OCI-LY3 (cell line): Measurements from ENCODE around the gene FGB.

Experiments
- H2AFZ ChIP-seq: fragments of 200-600, 300-600 bp; shearing (Covaris generic); 2 replicates; pipeline ENCODE4 v1.6.0; 2014; ENCODE audit warnings: antibody characterized with exemption, low read depth, low read length
- H3K27ac ChIP-seq: fragments of 200-600, 300-600 bp; sonication (generic); 2 replicates; pipeline ENCODE4 v1.5.1; 2014; ENCODE audit warnings: mild to moderate bottlenecking, low read length, moderate library complexity, mixed read lengths
- H3K27me3 ChIP-seq: fragments of 200-600, 300-600 bp; sonication (generic); 2 replicates; pipeline ENCODE4 v1.6.1; 2014; ENCODE audit warnings: low read depth, low read length, mixed read lengths
- H3K36me3 ChIP-seq: fragments of 200-600, 300-600 bp; sonication (generic); replicated peaks from 2 replicates; pipeline ENCODE3; 2014; ENCODE audit warnings: low read depth, low read length, mixed read lengths
- H3K4me1 ChIP-seq: fragments of 300-600, 200-600 bp; sonication (generic); 2 replicates; pipeline ENCODE4 v1.6.1; 2014; ENCODE audit warnings: low read length, mixed read lengths
- H3K4me2 ChIP-seq: fragments of 200-600, 300-600 bp; sonication (generic); 2 replicates; pipeline ENCODE4 v1.6.1; 2014; ENCODE audit warnings: low read length, mixed read lengths
- H3K4me3 ChIP-seq: fragments of 300-600, 200-600 bp; sonication (generic); 2 replicates; pipeline ENCODE4 v1.5.1; 2014; ENCODE audit warnings: antibody characterized with exemption, mild to moderate bottlenecking, low read length, moderate library complexity
- H3K79me2 ChIP-seq: fragments of 300-600, 200-600 bp; shearing (Covaris generic); 2 replicates; pipeline ENCODE4 v1.6.1; 2014; ENCODE audit warnings: mild to moderate bottlenecking, low read length, mixed read lengths
- H3K9ac ChIP-seq: fragments of 300-600, 200-600 bp; shearing (Covaris generic); 2 replicates; pipeline ENCODE4 v1.6.0; 2014; ENCODE audit warnings: mild to moderate bottlenecking, low read length, moderate library complexity
- H3K9me3 ChIP-seq: fragments of 200-600, 300-600 bp; shearing (Covaris generic); 2 replicates; pipeline ENCODE4 v1.6.1; 2014; ENCODE audit warnings: low read length, mixed read lengths; ENCODE audit not compliant: insufficient read depth
- H4K20me1 ChIP-seq: fragments of 200-600, 300-600 bp; sonication (generic); 2 replicates; pipeline ENCODE4 v1.6.1; 2016; ENCODE audit warnings: low read length, mixed read lengths; ENCODE audit not compliant: insufficient read depth
- EZH2phosphoT487 ChIP-seq: fragments of 200-600 bp; shearing (Covaris generic); IDR thresholded peaks from 2 replicates; pipeline ENCODE4 v1.6.1; 2018; ENCODE audit warnings: antibody characterized with exemption, mixed run types, low read depth
- TF ChIP-seq, protein P1 (sequence below): fragments of 200-600, 300-600 bp; sonication (generic); IDR thresholded peaks from 2 replicates; pipeline ENCODE4 v1.5.1; 2014; ENCODE audit warnings: antibody characterized with exemption, low read length, low read depth

Gene FGB

DNA sequence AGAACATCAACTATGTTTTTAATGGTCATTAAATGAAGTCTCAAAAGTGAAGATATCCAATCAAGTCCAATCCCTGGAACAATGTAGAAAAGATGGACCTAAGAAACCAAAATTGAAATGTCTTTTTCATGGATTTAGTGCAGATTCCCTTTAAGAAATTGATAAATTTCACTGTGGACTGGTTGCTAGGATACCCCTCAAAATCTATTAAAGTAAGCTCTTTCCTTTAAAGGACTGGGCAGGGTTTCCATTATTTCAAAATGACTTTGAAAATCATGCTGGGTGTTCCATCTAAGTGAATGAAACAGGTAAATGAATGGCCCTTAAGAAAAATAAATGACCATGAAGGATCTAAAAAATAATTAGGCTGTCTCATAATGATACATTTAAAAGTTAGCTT lies 41.2 kb upstream of the FGB start:
- H3K4me2 ChIP-seq, result no peak overlapping the region
- H3K4me1 ChIP-seq, result peaks cover 25% of the 10 kb centered on the region
- no peaks in the 10 kb centered on the region for H3K79me2 ChIP-seq
- no peak overlapping the region for H3K4me3 ChIP-seq
- H3K27me3 ChIP-seq, result peaks cover 49% of the 10 kb centered on the region
- H2AFZ ChIP-seq, result no peak overlapping the region
- H3K27ac ChIP-seq, result no peak overlapping the region
- H3K36me3 ChIP-seq, result no peaks in the 10 kb centered on the region
- TF ChIP-seq EZH2phosphoT487, result no peak
- TF ChIP-seq, protein P1, sequence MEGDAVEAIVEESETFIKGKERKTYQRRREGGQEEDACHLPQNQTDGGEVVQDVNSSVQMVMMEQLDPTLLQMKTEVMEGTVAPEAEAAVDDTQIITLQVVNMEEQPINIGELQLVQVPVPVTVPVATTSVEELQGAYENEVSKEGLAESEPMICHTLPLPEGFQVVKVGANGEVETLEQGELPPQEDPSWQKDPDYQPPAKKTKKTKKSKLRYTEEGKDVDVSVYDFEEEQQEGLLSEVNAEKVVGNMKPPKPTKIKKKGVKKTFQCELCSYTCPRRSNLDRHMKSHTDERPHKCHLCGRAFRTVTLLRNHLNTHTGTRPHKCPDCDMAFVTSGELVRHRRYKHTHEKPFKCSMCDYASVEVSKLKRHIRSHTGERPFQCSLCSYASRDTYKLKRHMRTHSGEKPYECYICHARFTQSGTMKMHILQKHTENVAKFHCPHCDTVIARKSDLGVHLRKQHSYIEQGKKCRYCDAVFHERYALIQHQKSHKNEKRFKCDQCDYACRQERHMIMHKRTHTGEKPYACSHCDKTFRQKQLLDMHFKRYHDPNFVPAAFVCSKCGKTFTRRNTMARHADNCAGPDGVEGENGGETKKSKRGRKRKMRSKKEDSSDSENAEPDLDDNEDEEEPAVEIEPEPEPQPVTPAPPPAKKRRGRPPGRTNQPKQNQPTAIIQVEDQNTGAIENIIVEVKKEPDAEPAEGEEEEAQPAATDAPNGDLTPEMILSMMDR, result no peak
- no peaks in the 10 kb centered on the region for H4K20me1 ChIP-seq
- no peak overlapping the region for H3K9ac ChIP-seq
- no peaks in the 10 kb centered on the region for H3K9me3 ChIP-seq

DNA sequence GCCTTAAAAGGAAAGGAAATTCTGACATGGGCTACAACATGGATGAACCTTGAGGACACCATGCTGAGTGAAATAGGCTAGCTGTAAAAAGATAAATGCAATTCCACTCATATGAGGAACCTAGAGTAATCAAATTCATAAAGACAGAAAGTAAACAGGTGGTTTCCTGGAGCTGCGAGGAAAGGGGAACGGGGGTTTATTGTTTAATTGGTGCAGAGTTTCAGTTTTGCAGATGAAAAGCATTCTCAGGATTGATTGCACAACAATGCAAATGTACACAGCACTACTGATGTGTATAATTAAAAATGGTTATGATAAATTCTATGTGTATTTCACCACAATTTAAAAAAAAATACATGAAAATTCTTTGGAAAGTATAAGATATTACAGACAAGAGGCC lies 36.7 kb upstream of the FGB start:
- no peaks in the 10 kb centered on the region for H3K9me3 ChIP-seq
- peak overlapping the region; percentile 20 for H3K4me2 ChIP-seq
- H3K79me2 ChIP-seq, result no peaks in the 10 kb centered on the region
- no peak overlapping the region for H2AFZ ChIP-seq
- no peak overlapping the region for H3K27ac ChIP-seq
- no peaks in the 10 kb centered on the region for H3K36me3 ChIP-seq
- peaks cover 20% of the 10 kb centered on the region for H3K27me3 ChIP-seq
- H4K20me1 ChIP-seq, result no peaks in the 10 kb centered on the region
- H3K9ac ChIP-seq, result no peak overlapping the region
- TF ChIP-seq EZH2phosphoT487, result no peak
- TF ChIP-seq, protein P1, result no peak
- no peak overlapping the region for H3K4me3 ChIP-seq
- H3K4me1 ChIP-seq, result peaks cover 21% of the 10 kb centered on the region

DNA sequence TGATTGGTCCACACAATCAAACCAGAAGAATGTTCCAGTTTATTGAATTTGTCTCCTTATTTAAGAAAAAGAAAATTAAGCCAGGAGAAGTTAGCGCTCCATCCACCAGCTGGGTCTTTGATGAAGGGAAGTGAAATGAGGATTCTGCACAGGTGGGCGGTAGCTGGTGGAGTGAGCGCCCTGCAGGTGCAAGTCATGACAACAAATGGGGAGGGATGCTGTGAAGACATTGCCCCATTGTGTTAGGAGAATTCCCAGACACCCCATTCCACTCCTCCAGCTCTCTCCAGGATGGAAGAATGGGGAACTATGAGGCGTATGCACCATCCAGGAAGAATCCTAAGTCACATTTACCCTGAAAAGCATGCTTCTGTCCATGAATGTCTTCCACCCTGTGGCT lies 35.5 kb upstream of the FGB start:
- no peaks in the 10 kb centered on the region for H3K36me3 ChIP-seq
- H3K4me1 ChIP-seq, result peaks cover 21% of the 10 kb centered on the region
- no peak overlapping the region for H3K27ac ChIP-seq
- H3K4me3 ChIP-seq, result no peak overlapping the region
- H3K79me2 ChIP-seq, result no peaks in the 10 kb centered on the region
- H3K4me2 ChIP-seq, result 0 out of 2 replicates have a peak overlapping the region, but pooled peaks have one; percentile 20
- H3K9me3 ChIP-seq, result no peaks in the 10 kb centered on the region
- H3K27me3 ChIP-seq, result peaks cover 11% of the 10 kb centered on the region
- H3K9ac ChIP-seq, result no peak overlapping the region
- no peaks in the 10 kb centered on the region for H4K20me1 ChIP-seq
- H2AFZ ChIP-seq, result no peak overlapping the region
- no peak for TF ChIP-seq EZH2phosphoT487

DNA sequence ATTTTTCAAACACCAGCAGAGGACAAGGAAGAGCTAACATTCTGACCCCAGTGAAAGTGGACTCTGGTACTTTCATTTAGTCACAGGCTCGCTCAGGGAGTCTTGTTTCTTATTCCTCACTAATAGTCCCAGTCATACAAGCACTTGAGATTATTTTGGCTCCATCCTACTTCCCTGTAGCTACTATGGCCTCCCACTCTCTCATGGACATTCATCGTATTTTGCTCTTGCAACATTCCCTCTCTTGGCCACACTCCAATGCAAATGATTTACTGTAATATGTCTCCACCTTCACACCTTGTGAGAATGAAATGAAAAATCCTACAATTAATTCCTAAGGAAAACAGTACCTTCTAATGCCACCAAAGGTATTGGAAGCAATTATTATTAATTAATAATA lies 33.9 kb upstream of the FGB start:
- Histone ChIP-seq H3K4me1 (peaks cover 21% of the 10 kb centered on the region), H4K20me1 (no peaks in the 10 kb centered on the region), H2AFZ (no peak overlapping the region), H3K9ac (no peak overlapping the region), H3K79me2 (no peaks in the 10 kb centered on the region), H3K9me3 (no peaks in the 10 kb centered on the region), H3K36me3 (no peaks in the 10 kb centered on the region), H3K27me3 (peaks cover 4% of the 10 kb centered on the region; the same call in 1 of the 2 replicates), H3K4me3 (no peak overlapping the region), H3K4me2 (no peak overlapping the region), H3K27ac (no peak overlapping the region)
- TF ChIP-seq, protein P1, result no peak
- TF ChIP-seq EZH2phosphoT487, result no peak
